ENCODE measurements around the gene RAB4B. TPM values are rescaled to one million over a fixed set of nuclear protein-coding genes. Genes with fewer than 3 reads are reported as not detected.

RAB4B gene
- total and polyA plus RNA-seq, 2 of the 13 experiments (the other 11 are each of a cell fraction or from before 2014, with no cell fraction given) = 3.3 to 5.4 TPM

GRCh38 chr19:40750874-40751537, 27.0 kb upstream of the RAB4B start, which contains the start of gene SNRPA (continued):
- TF ChIP-seq GZF1 (CRISPR knock-in tag; IDR thresholded peaks at IDR 0.05) (no peak), ZFP41 (CRISPR knock-in tag; IDR thresholded peaks at IDR 0.05; ENCODE audit: borderline replicate concordance) (no peak), ZFX (CRISPR knock-in tag; IDR thresholded peaks at IDR 0.05; ENCODE audit: low read depth) (no peak), ZNF629 (CRISPR knock-in tag; conservative IDR thresholded peaks at IDR 0.05) (no peak), ZNF503 (CRISPR knock-in tag; IDR thresholded peaks at IDR 0.05) (peak; percentile 49; the same call in 1 of the 2 replicates), PAX8 (CRISPR knock-in tag; IDR thresholded peaks at IDR 0.05; ENCODE audit: borderline replicate concordance) (no peak), CERS6 (CRISPR knock-in tag; IDR thresholded peaks at IDR 0.05) (no peak), ARID2 (CRISPR knock-in tag; IDR thresholded peaks at IDR 0.05; ENCODE audit: borderline replicate concordance) (peak; percentile 44; the same call in 1 of the 2 replicates), NFYB (CRISPR knock-in tag; IDR thresholded peaks at IDR 0.05) (peak; percentile 65), SMAD1 (CRISPR knock-in tag; IDR thresholded peaks at IDR 0.05; ENCODE audit: borderline replicate concordance, low read depth) (0 out of 2 replicates have a peak, but pooled peaks have one; percentile 49), ZHX2 (IDR thresholded peaks at IDR 0.05; ENCODE audit: low read depth) (no peak), ZHX2 (CRISPR knock-in tag; IDR thresholded peaks at IDR 0.05; ENCODE audit: borderline replicate concordance) (peak; percentile 71; the same call in 1 of the 2 replicates), E2F2 (CRISPR knock-in tag; IDR thresholded peaks at IDR 0.05; ENCODE audit: borderline replicate concordance) (no peak; the same call in 1 of the 2 replicates), ZSCAN30 (CRISPR knock-in tag; IDR thresholded peaks at IDR 0.05) (no peak)
- TF ChIP-seq, protein P1, sequence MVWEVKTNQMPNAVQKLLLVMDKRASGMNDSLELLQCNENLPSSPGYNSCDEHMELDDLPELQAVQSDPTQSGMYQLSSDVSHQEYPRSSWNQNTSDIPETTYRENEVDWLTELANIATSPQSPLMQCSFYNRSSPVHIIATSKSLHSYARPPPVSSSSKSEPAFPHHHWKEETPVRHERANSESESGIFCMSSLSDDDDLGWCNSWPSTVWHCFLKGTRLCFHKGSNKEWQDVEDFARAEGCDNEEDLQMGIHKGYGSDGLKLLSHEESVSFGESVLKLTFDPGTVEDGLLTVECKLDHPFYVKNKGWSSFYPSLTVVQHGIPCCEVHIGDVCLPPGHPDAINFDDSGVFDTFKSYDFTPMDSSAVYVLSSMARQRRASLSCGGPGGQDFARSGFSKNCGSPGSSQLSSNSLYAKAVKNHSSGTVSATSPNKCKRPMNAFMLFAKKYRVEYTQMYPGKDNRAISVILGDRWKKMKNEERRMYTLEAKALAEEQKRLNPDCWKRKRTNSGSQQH (CRISPR knock-in tag; IDR thresholded peaks at IDR 0.05; ENCODE audit: low read depth) = no peak
- TF ChIP-seq, protein P2, sequence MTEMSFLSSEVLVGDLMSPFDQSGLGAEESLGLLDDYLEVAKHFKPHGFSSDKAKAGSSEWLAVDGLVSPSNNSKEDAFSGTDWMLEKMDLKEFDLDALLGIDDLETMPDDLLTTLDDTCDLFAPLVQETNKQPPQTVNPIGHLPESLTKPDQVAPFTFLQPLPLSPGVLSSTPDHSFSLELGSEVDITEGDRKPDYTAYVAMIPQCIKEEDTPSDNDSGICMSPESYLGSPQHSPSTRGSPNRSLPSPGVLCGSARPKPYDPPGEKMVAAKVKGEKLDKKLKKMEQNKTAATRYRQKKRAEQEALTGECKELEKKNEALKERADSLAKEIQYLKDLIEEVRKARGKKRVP (CRISPR knock-in tag; IDR thresholded peaks at IDR 0.05) = no peak
